G401.6 (cell line): ENCODE measurements around the gene KRTAP10-8.
"Not testable (repeated sequence)": the region's sequence is repeated elsewhere in the genome, so short reads cannot be mapped to it uniquely, and the experiment has no call there.

Experiments
- FAIRE-seq: peaks from 2 replicates; lab custom pipeline; 2012; peaks lifted over from hg19 to GRCh38; lab: Jason Lieb, UNC

Gene KRTAP10-8

GRCh38 chr21:44618504-44618903 lies 6.6 kb downstream of the KRTAP10-8 start:
- FAIRE-seq = no peak

- no peak for FAIRE-seq
Observed at GRCh38 chr21:44618909-44619308, 7.0 kb downstream of the KRTAP10-8 start.

GRCh38 chr21:44619886-44620285 lies 8.0 kb downstream of the KRTAP10-8 start:
- no peak for FAIRE-seq

GRCh38 chr21:44623575-44623974 lies 11.7 kb downstream of the KRTAP10-8 start:
- no peak for FAIRE-seq

- FAIRE-seq = no peak
Observed at GRCh38 chr21:44625756-44626155, 13.9 kb downstream of the KRTAP10-8 start.

- FAIRE-seq = no peak
Observed at GRCh38 chr21:44626262-44626661, 14.4 kb downstream of the KRTAP10-8 start.

- no peak for FAIRE-seq
Observed at GRCh38 chr21:44626673-44627143, 14.8 kb downstream of the KRTAP10-8 start, which contains the start of gene KRTAP10-9. Gene KRTAP10-9 (plus strand): TSS chr21:44627093. CDS start chr21:44627172, 79 bp downstream.

- not testable (repeated sequence) for FAIRE-seq
Observed at GRCh38 chr21:44627181-44627822, 15.4 kb downstream of the KRTAP10-8 start.

- FAIRE-seq = not testable (repeated sequence)
Observed at GRCh38 chr21:44627831-44628233, 16.0 kb downstream of the KRTAP10-8 start.

GRCh38 chr21:44628707-44629391 lies 17.0 kb downstream of the KRTAP10-8 start:
- FAIRE-seq = no peak

- FAIRE-seq = no peak
Observed at GRCh38 chr21:44630440-44630839, 18.6 kb downstream of the KRTAP10-8 start.

- no peak for FAIRE-seq
Observed at GRCh38 chr21:44632067-44632466, 20.2 kb downstream of the KRTAP10-8 start.

GRCh38 chr21:44636209-44637017 lies 24.5 kb downstream of the KRTAP10-8 start:
- FAIRE-seq = no peak

- FAIRE-seq = no peak
Observed at GRCh38 chr21:44637018-44637850, 25.4 kb downstream of the KRTAP10-8 start, which contains the start of gene KRTAP10-10. Gene KRTAP10-10 (plus strand): TSS chr21:44637356. CDS start chr21:44637418, 62 bp downstream.

GRCh38 chr21:44637851-44638348 lies 26.0 kb downstream of the KRTAP10-8 start:
- not testable (repeated sequence) for FAIRE-seq

- FAIRE-seq = not testable (repeated sequence)
Observed at GRCh38 chr21:44638506-44639330, 26.8 kb downstream of the KRTAP10-8 start.

GRCh38 chr21:44639331-44639655 lies 27.4 kb downstream of the KRTAP10-8 start:
- FAIRE-seq = no peak

- no peak for FAIRE-seq
Observed at GRCh38 chr21:44640761-44641160, 28.9 kb downstream of the KRTAP10-8 start.

GRCh38 chr21:44643741-44644310 lies 31.9 kb downstream of the KRTAP10-8 start:
- FAIRE-seq = no peak

- FAIRE-seq = no peak
Observed at GRCh38 chr21:44644878-44645277, 33.0 kb downstream of the KRTAP10-8 start.
